ENCODE results near the gene ATF4. TPM values are rescaled to one million over a fixed set of nuclear protein-coding genes. Genes with fewer than 3 reads are reported as not detected.

The ATF4 gene
- total and polyA plus RNA-seq, 2 of the 8 experiments (the other 6 are each of a cell fraction or from before 2014, with no cell fraction given), result 553 to 704 TPM

- no peak overlapping the region for H2AFZ ChIP-seq (ENCODE audit: low read length)
- ChIA-PET POLR2A (ENCODE audit: partially characterized antibody) (interaction anchor here (0.9 to 2.5 kb wide), 4 partner anchors 19 to 30 kb away, joined by 3 to 10 read pairs (median 6); partner anchors contain the start of gene ATF4), CTCF (ENCODE audit: partially characterized antibody) (interaction anchor here (1.4 to 19.7 kb wide), 5 partner anchors 15 to 37 kb away, joined by 4 to 361 read pairs (median 60); partner anchors contain the start of gene RPS19BP1)
- no peak overlapping the region for H3K14ac ChIP-seq (ENCODE audit: insufficient read length)
- H4K8ac ChIP-seq (ENCODE audit: extremely low read depth, insufficient read depth, low read length), result no peak overlapping the region
- H3K4me2 ChIP-seq (ENCODE audit: insufficient read depth in 1 of 2, low read depth in 2 of 2, low read length in 2 of 2), result no peak overlapping the region
- peaks cover 3% of the 10 kb centered on the region; the same call in 1 of the 2 replicates for H3K79me1 ChIP-seq (ENCODE audit: low read depth, low read length)
- no peak overlapping the region for H3K23ac ChIP-seq (ENCODE audit: insufficient read length)
- no peak overlapping the region for H2AK5ac ChIP-seq (ENCODE audit: low read depth, low read length)
- no peak overlapping the region for H3K18ac ChIP-seq (ENCODE audit: extremely low read depth, low read length)
- no peak for TF ChIP-seq SIRT6 (IDR thresholded peaks at IDR 0.05; ENCODE audit: low read length)
- FAIRE-seq (no peak), DNase-seq (ENCODE audit: low read depth in 1 of 2, low spot score in 2 of 2) (no peak)
- H3K79me2 ChIP-seq (ENCODE audit: control insufficient read depth in 1 of 2, insufficient read depth in 2 of 2, low read length in 2 of 2), result peaks cover 5 to 12% of the 10 kb centered on the region in 2 experiments; a peak in 3 of 4 replicates
- no peak overlapping the region for H2BK12ac ChIP-seq (ENCODE audit: low read depth, low read length)
- no peak overlapping the region for H2BK5ac ChIP-seq (ENCODE audit: low read depth, low read length)
- H3K4ac ChIP-seq (replicated peaks; ENCODE audit: insufficient read length, low read depth, low read length), result no peak overlapping the region
- peaks cover 5% of the 10 kb centered on the region for H3K23me2 ChIP-seq (ENCODE audit: low read depth, low read length)
- no peak overlapping the region for H4K91ac ChIP-seq (replicated peaks; ENCODE audit: insufficient read length, low read length)
- no peaks in the 10 kb centered on the region for H3K9me3 ChIP-seq (ENCODE audit: insufficient read depth in 2 of 2, low read depth in 1 of 2, low read length in 1 of 2)
- no peaks in the 10 kb centered on the region; a peak in 1 of 8 replicates for H3K36me3 ChIP-seq (ENCODE audit: control insufficient read depth in 2 of 4, insufficient read depth in 4 of 4, low read length in 3 of 4)
- peaks cover 8 to 11% of the 10 kb centered on the region in 2 experiments for H4K20me1 ChIP-seq (replicated peaks in 1 of 2; ENCODE audit: control insufficient read depth in 1 of 2, insufficient read depth in 2 of 2, low read length in 2 of 2)
- no peak overlapping the region for H2BK20ac ChIP-seq (ENCODE audit: low read length)
- no peak overlapping the region for H3K56ac ChIP-seq (replicated peaks; ENCODE audit: insufficient read length, low read depth, low read length)
- H2BK120ac ChIP-seq (replicated peaks; ENCODE audit: low read depth, low read length), result no peak overlapping the region
- H2BK15ac ChIP-seq (ENCODE audit: low read length), result no peak overlapping the region
- peaks cover 0 to 52% (median 21%) of the 10 kb centered on the region in 4 experiments; a peak in 6 of 7 replicates for H3K27me3 ChIP-seq (replicated peaks in 1 of 4; ENCODE audit: control insufficient read depth in 3 of 4, extremely low read depth in 1 of 4, insufficient read depth in 3 of 4, low read length in 3 of 4)
- H4K5ac ChIP-seq (ENCODE audit: insufficient read length, low read depth, low read length), result no peak overlapping the region
- no peak overlapping the region for H3K4me3 ChIP-seq (ENCODE audit: extremely low read depth in 1 of 4, insufficient read depth in 2 of 4, low read depth in 3 of 4, low read length in 4 of 4)
- WGBS, 2 experiments (ENCODE audit: extremely low coverage in 1 of 2, insufficient coverage in 1 of 2, insufficient read length in 1 of 2, insufficient replicate concordance in 2 of 2, low coverage in 1 of 2, low lambda C conversion rate in 2 of 2, missing lambda C conversion rate in 1 of 2), result 46% methylated on average over 2 of the region's 3 CpGs; no CpG with 5 or more reads in 1 of the 2 experiments
- H3K27ac ChIP-seq (ENCODE audit: low read depth, low read length), result no peak overlapping the region
- no peak overlapping the region for H3K9ac ChIP-seq (replicated peaks in 1 of 4; ENCODE audit: extremely low read depth in 1 of 4, low read depth in 3 of 4, low read length in 3 of 4)
- peaks cover 3 to 9% (median 4%) of the 10 kb centered on the region in 4 experiments; a peak in 6 of 7 replicates for H3K4me1 ChIP-seq (replicated peaks in 1 of 4; ENCODE audit: control insufficient read depth in 3 of 4, insufficient read depth in 4 of 4, low read length in 3 of 4)
Observed at GRCh38 chr22:39498802-39499201, 21.6 kb upstream of the ATF4 start.

Data from H1 (cell line).